MV-4-11 (cell line): Measurements from ENCODE around the gene CLDN11.
A peak's percentile ranks its signal among the peaks of the same experiment; 100 is the strongest.

Experiments used
- DNase-seq: peaks from one replicate; lab custom pipeline; 2025; lab: John Stamatoyannopoulos, UW

The CLDN11 gene

DNA sequence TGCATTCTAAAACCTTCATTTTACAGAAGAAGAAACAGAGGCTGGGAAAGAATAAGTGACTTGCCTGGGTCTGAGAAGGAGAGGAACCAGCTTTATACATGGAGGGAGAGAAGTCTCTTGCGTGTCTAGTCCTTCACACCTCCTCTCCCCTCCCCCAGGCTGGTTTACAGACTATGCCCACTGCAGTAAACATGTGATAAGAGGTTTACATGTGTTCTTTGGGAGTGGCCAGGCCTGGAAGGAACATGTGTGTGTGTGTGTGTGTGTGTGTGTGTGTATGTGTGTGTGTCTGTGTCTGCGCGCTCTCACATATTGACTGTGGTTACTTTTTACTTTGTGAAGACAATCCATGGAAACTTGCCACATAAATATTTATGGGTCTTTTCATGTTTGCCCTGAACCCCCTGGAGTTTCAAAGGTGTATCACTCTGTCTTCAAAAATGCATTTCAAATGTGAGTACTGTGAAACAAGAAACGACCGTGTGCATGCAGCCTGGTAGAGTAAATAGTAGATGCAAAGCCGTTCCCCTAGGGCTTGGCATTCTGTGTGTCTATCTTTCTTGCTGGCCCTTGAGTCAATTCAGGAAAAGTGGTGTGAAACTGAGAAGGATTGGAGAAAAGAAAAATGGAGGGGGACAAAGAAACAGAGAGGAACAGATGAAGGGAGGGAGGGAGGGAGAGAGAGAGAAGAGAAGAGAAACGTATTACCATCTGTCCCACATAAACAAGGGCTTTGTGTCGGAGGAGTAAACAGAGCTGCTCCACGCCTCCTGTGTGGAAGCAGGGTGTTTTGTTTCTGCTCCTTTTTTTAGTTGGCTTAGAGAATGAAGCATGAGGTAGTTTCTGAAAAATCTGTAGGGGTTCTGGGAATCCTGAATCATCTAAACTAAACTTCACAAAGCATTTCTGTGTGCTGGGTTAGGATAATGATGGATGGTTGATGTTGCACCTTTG is 51.7 kb downstream of the CLDN11 start:
- DNase-seq, result no peak

- no peak for DNase-seq
Measured at GRCh38 chr3:170471149-170471548, 52.5 kb downstream of the CLDN11 start.

- DNase-seq, result no peak
Measured at GRCh38 chr3:170473358-170473757, 54.7 kb downstream of the CLDN11 start.

- no peak for DNase-seq
Measured at GRCh38 chr3:170475092-170475685, 56.5 kb downstream of the CLDN11 start.

DNA sequence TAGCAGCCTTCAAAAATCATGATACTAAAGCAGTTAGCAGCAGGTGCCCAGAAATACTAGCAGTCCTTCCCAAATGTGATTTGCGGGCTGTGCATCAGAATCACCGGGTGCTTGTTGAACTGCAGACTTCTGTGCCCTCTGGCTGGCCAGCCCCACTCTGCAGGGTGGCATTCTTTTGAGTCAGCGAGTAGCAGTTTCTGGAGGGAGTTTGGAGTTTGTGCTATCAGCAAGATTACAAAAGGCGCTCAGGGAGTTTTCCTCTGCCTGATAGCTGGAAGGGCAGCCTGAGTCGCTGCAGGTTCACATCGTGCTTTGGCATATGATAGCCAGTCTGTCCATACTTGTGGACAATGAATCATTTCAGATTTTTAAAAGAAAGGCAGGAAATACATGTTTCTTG is 57.6 kb downstream of the CLDN11 start:
- DNase-seq, result no peak

- DNase-seq, result no peak
Measured at GRCh38 chr3:170477395-170477794, 58.7 kb downstream of the CLDN11 start.

DNA sequence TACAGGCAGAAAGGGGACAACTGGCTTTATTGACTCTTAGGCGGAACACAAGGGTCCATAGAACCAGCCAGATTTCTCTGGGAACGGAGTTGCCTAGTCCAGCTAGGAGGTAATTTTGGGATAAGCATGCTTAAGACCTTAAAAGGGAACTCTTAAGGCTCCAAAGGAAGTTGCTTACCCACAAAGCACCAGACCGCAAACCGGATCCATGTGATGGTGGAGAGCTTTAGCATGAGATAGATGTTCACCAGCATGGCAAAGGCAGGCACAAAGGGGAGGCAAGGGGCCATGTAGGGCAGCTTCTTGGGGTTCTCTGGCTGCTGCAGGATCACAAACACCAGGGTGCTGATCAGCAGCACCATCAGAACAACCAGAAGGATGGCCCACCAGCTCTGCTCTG is 61.4 kb downstream of the CLDN11 start:
- peak; percentile 60 for DNase-seq

DNA sequence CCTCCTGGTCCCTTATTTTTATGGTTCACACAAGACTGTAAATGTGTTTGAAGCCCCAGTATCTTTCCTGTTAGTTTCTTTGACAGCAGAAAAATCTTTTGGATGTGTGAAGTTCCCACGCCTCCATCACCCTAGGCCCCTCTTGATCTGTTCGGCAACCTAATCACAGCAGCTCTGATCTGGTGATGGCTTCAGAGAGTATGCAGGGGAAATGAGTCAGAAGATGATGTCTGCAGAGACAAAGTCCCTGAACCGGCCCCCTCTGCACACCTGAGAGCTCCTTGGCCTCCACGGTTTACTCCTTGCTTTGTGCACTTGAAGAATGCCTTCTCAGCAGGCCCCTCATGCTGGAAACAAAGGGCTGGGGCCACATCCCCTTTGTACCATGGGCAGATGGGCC is 63.5 kb downstream of the CLDN11 start:
- DNase-seq, result no peak

DNA sequence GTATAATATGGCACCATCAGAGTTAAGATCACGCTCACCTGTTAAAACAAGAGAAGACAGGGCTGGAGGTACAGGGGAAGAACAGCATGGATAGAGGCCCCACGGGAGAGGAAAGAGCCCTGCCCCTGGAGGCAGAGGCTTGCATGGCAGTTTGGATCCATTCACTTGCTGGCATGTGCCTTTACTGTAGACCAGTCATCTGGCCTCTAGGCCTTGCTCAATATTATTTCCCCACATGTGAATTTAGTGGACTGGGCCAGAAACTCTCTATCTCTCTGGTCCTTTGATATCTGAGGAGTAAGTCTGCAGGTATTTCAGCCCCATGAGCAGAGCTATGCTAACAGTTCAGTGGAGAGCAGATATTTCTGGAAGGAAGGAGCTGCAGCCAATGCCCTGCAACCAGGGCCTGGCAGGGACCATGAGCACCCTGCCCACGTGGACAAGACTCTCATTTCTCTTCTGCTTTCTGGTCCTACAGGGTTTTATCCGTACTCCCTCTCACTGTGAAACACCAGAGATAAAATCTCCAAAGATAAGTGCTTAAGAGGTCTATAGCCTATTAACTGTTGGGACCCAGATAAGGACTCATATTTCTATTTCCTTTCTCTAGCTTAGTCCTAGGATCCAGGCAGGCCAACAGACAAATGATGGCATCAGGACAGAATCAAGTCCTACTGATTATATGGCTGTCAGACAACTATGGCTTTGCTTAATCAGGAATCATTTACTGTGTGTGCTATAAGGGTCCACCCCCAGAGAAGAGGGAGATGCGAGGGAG is 65.0 kb downstream of the CLDN11 start:
- DNase-seq, result no peak
